ENCODE results near the gene COQ10B. TPM values are rescaled to one million over a fixed set of nuclear protein-coding genes. Genes with fewer than 3 reads are reported as not detected.

The COQ10B gene
- 10 to 100 TPM; 36.0 to 42.4 (median 39.4) TPM for total RNA-seq (2021; fragmentation: NEBNext Ultra II Directional; extraction: Animal tissue kit (Norgen Biotek cat#: 25700))
- long read RNA-seq, transcript COQ10B-201 (5 exons, 2,239 nt), result major isoform, 116 of 141 reads
- long read RNA-seq, partial matches to known transcripts, result 21 of 141 reads
- long read RNA-seq, other reads (novel, unspliced or antisense), result 3 of 141 reads

- H3K36me3 Mint-ChIP-seq (ENCODE audit: low read depth), result peaks cover 20% of the 10 kb centered on the region; the same call in 1 of the 2 replicates
- H3K4me3 Mint-ChIP-seq, result peak within 1 kb of the TSS; percentile 96
- peaks cover 4% of the 10 kb centered on the region for H3K27me3 Mint-ChIP-seq (ENCODE audit: insufficient read depth)
- no peaks in the 10 kb centered on the region for H3K9me3 Mint-ChIP-seq
- DNase-seq, result peak; percentile 100
- peak within 1 kb of the TSS; percentile 100 for H3K27ac Mint-ChIP-seq
- peak; percentile 62 for TF ChIP-seq CTCF (IDR thresholded peaks at IDR 0.05)
- H3K4me1 Mint-ChIP-seq (ENCODE audit: low read depth), result peaks cover 34% of the 10 kb centered on the region
Observed at GRCh38 chr2:197453123-197453913, at the start of gene COQ10B. COQ10B (plus strand) TSS chr2:197453552; CDS start chr2:197453561, 9 bp downstream.

GRCh38 chr2:197405582-197405981 lies 47.8 kb upstream of the COQ10B start:
- Mint-ChIP-seq H3K27me3 (ENCODE audit: insufficient read depth) (peaks cover 1% of the 10 kb centered on the region; the same call in 1 of the 2 replicates), H3K4me1 (ENCODE audit: low read depth) (peaks cover 8% of the 10 kb centered on the region), H3K27ac (no peak overlapping the region), H3K36me3 (ENCODE audit: low read depth) (peaks cover 41% of the 10 kb centered on the region), H3K4me3 (no peak overlapping the region), H3K9me3 (no peaks in the 10 kb centered on the region)
- TF ChIP-seq CTCF (IDR thresholded peaks at IDR 0.05), result no peak
- no peak for DNase-seq

- Mint-ChIP-seq H3K27me3 (ENCODE audit: insufficient read depth) (no peaks in the 10 kb centered on the region; the same call in 1 of the 2 replicates), H3K27ac (peak overlapping the region; percentile 32; the same call in 1 of the 2 replicates), H3K9me3 (no peaks in the 10 kb centered on the region), H3K36me3 (ENCODE audit: low read depth) (peaks cover 43% of the 10 kb centered on the region), H3K4me1 (ENCODE audit: low read depth) (peaks cover 11% of the 10 kb centered on the region), H3K4me3 (no peak overlapping the region)
- DNase-seq, result no peak
- TF ChIP-seq CTCF (IDR thresholded peaks at IDR 0.05), result no peak
Observed at GRCh38 chr2:197414039-197414438, 39.3 kb upstream of the COQ10B start.

GRCh38 chr2:197414515-197414914 lies 38.8 kb upstream of the COQ10B start:
- Mint-ChIP-seq H3K27ac (peak overlapping the region; percentile 32), H3K9me3 (no peaks in the 10 kb centered on the region), H3K36me3 (ENCODE audit: low read depth) (peaks cover 42% of the 10 kb centered on the region)

GRCh38 chr2:197416268-197416667 lies 37.1 kb upstream of the COQ10B start:
- peaks cover 39% of the 10 kb centered on the region for H3K36me3 Mint-ChIP-seq (ENCODE audit: low read depth)
- no peak for TF ChIP-seq CTCF (IDR thresholded peaks at IDR 0.05)
- H3K27me3 Mint-ChIP-seq (ENCODE audit: insufficient read depth), result no peaks in the 10 kb centered on the region; the same call in 1 of the 2 replicates
- no peak for DNase-seq
- peaks cover 11% of the 10 kb centered on the region for H3K4me1 Mint-ChIP-seq (ENCODE audit: low read depth)
- H3K9me3 Mint-ChIP-seq, result no peaks in the 10 kb centered on the region
- no peak overlapping the region for H3K4me3 Mint-ChIP-seq
- H3K27ac Mint-ChIP-seq, result no peak overlapping the region

More at GRCh38 chr2:197414515-197414914, 38.8 kb upstream of the COQ10B start:
- no peak for DNase-seq
- no peak for TF ChIP-seq CTCF (IDR thresholded peaks at IDR 0.05)
- Mint-ChIP-seq H3K4me1 (ENCODE audit: low read depth) (peaks cover 11% of the 10 kb centered on the region), H3K4me3 (no peak overlapping the region), H3K27me3 (ENCODE audit: insufficient read depth) (no peaks in the 10 kb centered on the region; the same call in 1 of the 2 replicates)
